Dendritic cell treated with granulocyte-macrophage colony-stimulating factor and Interleukin-4, amounts not matched to agents 40 ng/mL and 50 ng/mL, for 4 days (primary cell): ENCODE measurements around the gene TMEM158.

Experiments
- H3K27ac Mint-ChIP-seq: one replicate; pipeline ENCODE4 v1.8.0; 2022; ENCODE audit warnings: mild to moderate bottlenecking, mixed read lengths
- H3K27me3 Mint-ChIP-seq: one replicate; pipeline ENCODE4 v1.8.0; 2022; ENCODE audit warnings: mild to moderate bottlenecking, mixed read lengths
- H3K36me3 Mint-ChIP-seq: one replicate; pipeline ENCODE4 v1.8.0; 2022; ENCODE audit warnings: low read depth, mixed read lengths
- H3K4me1 Mint-ChIP-seq: one replicate; pipeline ENCODE4 v1.8.0; 2022; ENCODE audit warnings: low read depth, mixed read lengths
- H3K4me3 Mint-ChIP-seq: one replicate; pipeline ENCODE4 v1.8.0; 2022; ENCODE audit warnings: mild to moderate bottlenecking, moderate library complexity, mixed read lengths
- H3K9me3 Mint-ChIP-seq: one replicate; pipeline ENCODE4 v1.8.0; 2022; ENCODE audit warnings: mixed read lengths
- intact Hi-C: fragments of 100-400 bp; cut with micrococcal nuclease; formaldehyde crosslinking; loops from one replicate; pipeline ENCODE4 v1.15.0; 2022

The TMEM158 gene

GRCh38 chr3:45224824-45225464 is 1.1 kb downstream of the TMEM158 start:
- Mint-ChIP-seq H3K4me3 (peak overlapping the region; percentile 82), H3K27ac (peak overlapping the region; percentile 34), H3K4me1 (peaks cover 16% of the 10 kb centered on the region), H3K27me3 (peaks cover 72% of the 10 kb centered on the region), H3K36me3 (no peaks in the 10 kb centered on the region), H3K9me3 (no peaks in the 10 kb centered on the region)
- intact Hi-C loops = loop anchor here (1.0 to 10.0 kb wide), 3 partner anchors 188 to 440 kb away; no protein-coding TSS in a partner anchor

GRCh38 chr3:45223889-45224727 is 2.0 kb downstream of the TMEM158 start:
- intact Hi-C loops = loop anchor here (10.0 kb wide), 1 partner anchor 441 kb away; no protein-coding TSS in a partner anchor
- Mint-ChIP-seq H3K27me3 (peaks cover 67% of the 10 kb centered on the region), H3K4me3 (no peak overlapping the region), H3K4me1 (peaks cover 16% of the 10 kb centered on the region), H3K36me3 (no peaks in the 10 kb centered on the region), H3K9me3 (no peaks in the 10 kb centered on the region), H3K27ac (no peak overlapping the region)

- H3K9me3 Mint-ChIP-seq = no peaks in the 10 kb centered on the region
- H3K4me1 Mint-ChIP-seq = peaks cover 7% of the 10 kb centered on the region
- H3K27me3 Mint-ChIP-seq = peaks cover 38% of the 10 kb centered on the region
- H3K36me3 Mint-ChIP-seq = no peaks in the 10 kb centered on the region
- H3K27ac Mint-ChIP-seq = no peak overlapping the region
- no peak overlapping the region for H3K4me3 Mint-ChIP-seq
- intact Hi-C loops = loop anchor here (10.0 kb wide), 1 partner anchor 445 kb away; no protein-coding TSS in a partner anchor
Observed at GRCh38 chr3:45219694-45220093, 6.4 kb downstream of the TMEM158 start.

GRCh38 chr3:45218578-45219390 is 7.3 kb downstream of the TMEM158 start:
- intact Hi-C loops = no loop called here
- peaks cover 31% of the 10 kb centered on the region for H3K27me3 Mint-ChIP-seq
- no peak overlapping the region for H3K4me3 Mint-ChIP-seq

GRCh38 chr3:45216021-45216609 is 10.0 kb downstream of the TMEM158 start:
- Mint-ChIP-seq H3K27me3 (peaks cover 16% of the 10 kb centered on the region), H3K36me3 (no peaks in the 10 kb centered on the region), H3K9me3 (no peaks in the 10 kb centered on the region), H3K4me3 (no peak overlapping the region), H3K4me1 (no peaks in the 10 kb centered on the region), H3K27ac (no peak overlapping the region)
- intact Hi-C loops = no loop called here

More at GRCh38 chr3:45218578-45219390, 7.3 kb downstream of the TMEM158 start:
- no peaks in the 10 kb centered on the region for H3K9me3 Mint-ChIP-seq
- no peaks in the 10 kb centered on the region for H3K36me3 Mint-ChIP-seq
- no peak overlapping the region for H3K27ac Mint-ChIP-seq
- no peaks in the 10 kb centered on the region for H3K4me1 Mint-ChIP-seq

GRCh38 chr3:45215466-45215865 is 10.6 kb downstream of the TMEM158 start:
- Mint-ChIP-seq H3K4me3 (no peak overlapping the region), H3K36me3 (no peaks in the 10 kb centered on the region), H3K27ac (no peak overlapping the region), H3K27me3 (peaks cover 13% of the 10 kb centered on the region), H3K9me3 (no peaks in the 10 kb centered on the region), H3K4me1 (peaks cover 5% of the 10 kb centered on the region)
- intact Hi-C loops = no loop called here

- Mint-ChIP-seq H3K27ac (no peak overlapping the region), H3K4me1 (peaks cover 8% of the 10 kb centered on the region), H3K27me3 (peaks cover 5% of the 10 kb centered on the region), H3K4me3 (no peak overlapping the region), H3K9me3 (no peaks in the 10 kb centered on the region), H3K36me3 (no peaks in the 10 kb centered on the region)
- intact Hi-C loops = loop anchor here (5.0 kb wide), 1 partner anchor 157 kb away; no protein-coding TSS in a partner anchor
Observed at GRCh38 chr3:45214061-45214680, 11.9 kb downstream of the TMEM158 start.

- Mint-ChIP-seq H3K27me3 (peaks cover 5% of the 10 kb centered on the region), H3K27ac (no peak overlapping the region), H3K9me3 (no peaks in the 10 kb centered on the region), H3K4me3 (no peak overlapping the region), H3K4me1 (peaks cover 14% of the 10 kb centered on the region), H3K36me3 (no peaks in the 10 kb centered on the region)
- intact Hi-C loops = loop anchor here (5.0 kb wide), 1 partner anchor 155 kb away; no protein-coding TSS in a partner anchor
Observed at GRCh38 chr3:45212095-45212468, 14.0 kb downstream of the TMEM158 start.

- Mint-ChIP-seq H3K27me3 (peaks cover 5% of the 10 kb centered on the region), H3K27ac (no peak overlapping the region), H3K4me3 (no peak overlapping the region), H3K9me3 (no peaks in the 10 kb centered on the region), H3K36me3 (no peaks in the 10 kb centered on the region), H3K4me1 (peaks cover 15% of the 10 kb centered on the region)
- intact Hi-C loops = loop anchor here (5.0 kb wide), 1 partner anchor 154 kb away; no protein-coding TSS in a partner anchor
Observed at GRCh38 chr3:45211466-45212094, 14.5 kb downstream of the TMEM158 start.

- Mint-ChIP-seq H3K9me3 (no peaks in the 10 kb centered on the region), H3K27me3 (peaks cover 5% of the 10 kb centered on the region), H3K4me1 (peaks cover 15% of the 10 kb centered on the region), H3K4me3 (no peak overlapping the region), H3K27ac (no peak overlapping the region), H3K36me3 (no peaks in the 10 kb centered on the region)
- intact Hi-C loops = loop anchor here (1.0 to 5.0 kb wide), 2 partner anchors 153 to 170 kb away; no protein-coding TSS in a partner anchor
Observed at GRCh38 chr3:45210308-45211041, 15.6 kb downstream of the TMEM158 start.

- intact Hi-C loops = loop anchor here (10.0 kb wide), 1 partner anchor 65 kb away; the partner anchor contains the start of gene CDCP1
- Mint-ChIP-seq H3K4me3 (no peak overlapping the region), H3K27ac (no peak overlapping the region), H3K4me1 (peaks cover 24% of the 10 kb centered on the region), H3K27me3 (peaks cover 5% of the 10 kb centered on the region), H3K36me3 (no peaks in the 10 kb centered on the region), H3K9me3 (no peaks in the 10 kb centered on the region)
Observed at GRCh38 chr3:45209526-45209925, 16.6 kb downstream of the TMEM158 start.

GRCh38 chr3:45208586-45208985 is 17.5 kb downstream of the TMEM158 start:
- Mint-ChIP-seq H3K9me3 (no peaks in the 10 kb centered on the region), H3K27ac (no peak overlapping the region), H3K27me3 (peaks cover 5% of the 10 kb centered on the region), H3K4me3 (no peak overlapping the region), H3K36me3 (no peaks in the 10 kb centered on the region), H3K4me1 (peaks cover 24% of the 10 kb centered on the region)
- intact Hi-C loops = loop anchor here (10.0 kb wide), 1 partner anchor 64 kb away; the partner anchor contains the start of gene CDCP1
